HCT116 (cell line): ENCODE results near the gene RBM20.

Source experiments
- EZH2phosphoT487 ChIP-seq: fragments of 200-600 bp; IDR thresholded peaks from 2 replicates; pipeline ENCODE4 v1.6.1; 2018; ENCODE audit warnings: antibody characterized with exemption, borderline replicate concordance
- POLR2A ChIP-seq: IDR thresholded peaks from 2 replicates; pipeline ENCODE4 v1.7.0; 2011; ENCODE audit warnings: borderline replicate concordance; ENCODE audit not compliant: insufficient read depth, insufficient read length; ENCODE audit errors: extremely low read depth
- POLR2AphosphoS5 ChIP-seq: IDR thresholded peaks from 2 replicates; pipeline ENCODE4 v1.6.1; 2011; ENCODE audit warnings: mild to moderate bottlenecking, low read depth, low read length, moderate library complexity
- RAD21 ChIP-seq: IDR thresholded peaks from 2 replicates; pipeline ENCODE4 v1.6.1; 2012; ENCODE audit warnings: low read depth, mild to moderate bottlenecking
- SIN3A ChIP-seq: IDR thresholded peaks from 2 replicates; pipeline ENCODE4 v1.6.1; 2012; ENCODE audit warnings: low read depth
- TF ChIP-seq, protein P1 (sequence below), 3 experiments: fragments of 200-600 bp in 1 of 3; sonication (generic) in 1 of 3; IDR thresholded peaks in 2 of 3; conservative IDR thresholded peaks in 1 of 3; 2 replicates each; pipeline ENCODE4 v1.5.1; 2012 to 2017; ENCODE audit warnings: low read depth in 2 of 3, low read length in 2 of 3, antibody characterized with exemption in 1 of 3, borderline replicate concordance in 1 of 3, control low read depth in 1 of 3, mild to moderate bottlenecking in 1 of 3, mixed read lengths in 1 of 3, mixed run types in 1 of 3, moderate library complexity in 1 of 3; ENCODE audit not compliant: insufficient read depth in 1 of 3
- TF ChIP-seq, protein P2 (sequence below): IDR thresholded peaks from 2 replicates; pipeline ENCODE4 v1.6.1; 2012

DNA sequence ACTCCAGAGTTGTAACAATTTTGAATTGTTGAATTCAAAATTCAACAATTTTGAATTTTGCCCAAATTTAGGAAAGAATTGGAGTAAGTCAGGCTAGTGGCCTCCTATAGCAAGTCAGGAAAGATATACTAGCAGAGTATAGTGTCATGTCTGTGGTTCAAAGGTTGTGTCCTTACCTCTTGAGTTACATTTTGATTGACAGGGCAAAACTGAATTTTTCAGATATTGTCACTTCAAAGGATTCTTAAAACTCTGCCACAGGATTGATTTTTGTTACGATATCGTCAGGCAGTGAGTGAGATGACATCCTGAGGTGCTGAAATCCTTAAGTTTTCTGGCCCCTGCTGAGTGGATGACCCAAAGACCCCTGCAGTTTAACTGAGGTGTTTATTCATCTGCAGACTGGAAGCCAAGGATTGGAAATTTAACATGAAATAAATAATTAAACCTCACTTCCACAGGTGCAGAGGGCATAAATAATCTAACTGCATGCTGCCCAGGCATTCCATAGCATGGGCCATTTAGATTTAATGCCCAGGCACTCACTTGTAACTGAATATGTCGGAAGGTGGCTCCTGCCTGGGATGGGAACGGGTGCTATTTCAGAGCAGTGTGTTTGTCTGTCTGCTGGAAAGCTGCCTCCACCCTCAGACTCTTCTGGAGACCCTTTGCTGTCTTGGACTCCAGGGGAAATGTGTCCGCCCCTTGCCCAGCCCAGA, 50.8 kb downstream of the RBM20 start:
- TF ChIP-seq, protein P1, sequence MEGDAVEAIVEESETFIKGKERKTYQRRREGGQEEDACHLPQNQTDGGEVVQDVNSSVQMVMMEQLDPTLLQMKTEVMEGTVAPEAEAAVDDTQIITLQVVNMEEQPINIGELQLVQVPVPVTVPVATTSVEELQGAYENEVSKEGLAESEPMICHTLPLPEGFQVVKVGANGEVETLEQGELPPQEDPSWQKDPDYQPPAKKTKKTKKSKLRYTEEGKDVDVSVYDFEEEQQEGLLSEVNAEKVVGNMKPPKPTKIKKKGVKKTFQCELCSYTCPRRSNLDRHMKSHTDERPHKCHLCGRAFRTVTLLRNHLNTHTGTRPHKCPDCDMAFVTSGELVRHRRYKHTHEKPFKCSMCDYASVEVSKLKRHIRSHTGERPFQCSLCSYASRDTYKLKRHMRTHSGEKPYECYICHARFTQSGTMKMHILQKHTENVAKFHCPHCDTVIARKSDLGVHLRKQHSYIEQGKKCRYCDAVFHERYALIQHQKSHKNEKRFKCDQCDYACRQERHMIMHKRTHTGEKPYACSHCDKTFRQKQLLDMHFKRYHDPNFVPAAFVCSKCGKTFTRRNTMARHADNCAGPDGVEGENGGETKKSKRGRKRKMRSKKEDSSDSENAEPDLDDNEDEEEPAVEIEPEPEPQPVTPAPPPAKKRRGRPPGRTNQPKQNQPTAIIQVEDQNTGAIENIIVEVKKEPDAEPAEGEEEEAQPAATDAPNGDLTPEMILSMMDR (IDR thresholded peaks at IDR 0.05 in 2 of 3, conservative IDR thresholded peaks at IDR 0.05 in 1 of 3; ENCODE audit: borderline replicate concordance in 1 of 3, insufficient read depth in 1 of 3, low read depth in 2 of 3, low read length in 2 of 3) = no peak
- TF ChIP-seq EZH2phosphoT487 (no peak), POLR2AphosphoS5 (no peak), RAD21 (no peak), POLR2A (no peak), SIN3A (no peak)
- TF ChIP-seq, protein P2, sequence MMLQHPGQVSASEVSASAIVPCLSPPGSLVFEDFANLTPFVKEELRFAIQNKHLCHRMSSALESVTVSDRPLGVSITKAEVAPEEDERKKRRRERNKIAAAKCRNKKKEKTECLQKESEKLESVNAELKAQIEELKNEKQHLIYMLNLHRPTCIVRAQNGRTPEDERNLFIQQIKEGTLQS = no peak
